HG03159 (cell line): Measurements from ENCODE around the gene CPOX.
A peak's percentile ranks its signal among the peaks of the same experiment; 100 is the strongest.
"Not testable (repeated sequence)": the region's sequence is repeated elsewhere in the genome, so short reads cannot be mapped to it uniquely, and the experiment has no call there.

Source experiments
- ATAC-seq: cut with Tn5 transposase; IDR thresholded peaks from one replicate; pipeline ENCODE4 v1.9.1; 2021; ENCODE audit warnings: mild to moderate bottlenecking, moderate library complexity; ENCODE audit not compliant: unreplicated experiment

The CPOX gene

GRCh38 chr3:98593046-98593936 is at the start of gene CPOX:
TSS of gene CPOX (minus strand) at chr3:98593611. CDS start at chr3:98593504, 107 bp downstream.
- ATAC-seq: peak; percentile 89

- ATAC-seq: not testable (repeated sequence)
Measured at GRCh38 chr3:98642769-98643168, 49.4 kb upstream of the CPOX start.

- ATAC-seq: not testable (repeated sequence)
Measured at GRCh38 chr3:98641756-98642155, 48.3 kb upstream of the CPOX start.

- not testable (repeated sequence) for ATAC-seq
Measured at GRCh38 chr3:98638515-98638914, 45.1 kb upstream of the CPOX start.

- ATAC-seq: no peak
Measured at GRCh38 chr3:98630416-98630815, 37.0 kb upstream of the CPOX start.

- ATAC-seq: no peak
Measured at GRCh38 chr3:98628317-98628716, 34.9 kb upstream of the CPOX start.

- no peak for ATAC-seq
Measured at GRCh38 chr3:98626151-98626550, 32.7 kb upstream of the CPOX start.

- ATAC-seq: no peak
Measured at GRCh38 chr3:98623572-98624280, 30.3 kb upstream of the CPOX start.

- no peak for ATAC-seq
Measured at GRCh38 chr3:98617841-98618240, 24.4 kb upstream of the CPOX start.

- no peak for ATAC-seq
Measured at GRCh38 chr3:98613616-98614015, 20.2 kb upstream of the CPOX start.

- peak; percentile 57 for ATAC-seq
Measured at GRCh38 chr3:98612996-98613517, 19.6 kb upstream of the CPOX start.

GRCh38 chr3:98612587-98612986 is 19.2 kb upstream of the CPOX start:
- peak; percentile 64 for ATAC-seq

GRCh38 chr3:98608029-98608428 is 14.6 kb upstream of the CPOX start:
- ATAC-seq: no peak

- ATAC-seq: no peak
Measured at GRCh38 chr3:98603580-98603979, 10.2 kb upstream of the CPOX start.

- ATAC-seq: peak; percentile 65
Measured at GRCh38 chr3:98602078-98602678, 8.8 kb upstream of the CPOX start.

GRCh38 chr3:98601180-98601579 is 7.8 kb upstream of the CPOX start:
- ATAC-seq: no peak

- peak; percentile 78 for ATAC-seq
Measured at GRCh38 chr3:98600412-98601095, 7.1 kb upstream of the CPOX start.

- ATAC-seq: no peak
Measured at GRCh38 chr3:98599647-98600411, 6.4 kb upstream of the CPOX start.

- no peak for ATAC-seq
Measured at GRCh38 chr3:98598492-98598891, 5.1 kb upstream of the CPOX start.
